Adrenal gland (tissue), 5 donors: ENCODE measurements around the gene RNMT.

ENCODE experiments used
- CTCF ChIP-seq, 6 experiments: fragments of 450-650 bp in 4 of 6; fragments of 200-600 bp in 2 of 6; sonication (generic) in 1 of 6; IDR thresholded peaks; 1 replicate in 5 of 6; 2 replicates in 1 of 6; pipeline versions ENCODE4 v1.5.1 to v1.8.0; 2016 to 2021; ENCODE audit warnings: antibody characterized with exemption in 6 of 6, mild to moderate bottlenecking in 2 of 6, moderate library complexity in 1 of 6
- POLR2A ChIP-seq, 2 donors: fragments of 450-650 bp; IDR thresholded peaks; one replicate each; pipeline ENCODE4 v1.6.1; 2017; ENCODE audit warnings: antibody characterized with exemption in 2 of 2, mild to moderate bottlenecking in 2 of 2, moderate library complexity in 1 of 2
- donor health status: DM: no; HTN: no; CAD: no.

DNA sequence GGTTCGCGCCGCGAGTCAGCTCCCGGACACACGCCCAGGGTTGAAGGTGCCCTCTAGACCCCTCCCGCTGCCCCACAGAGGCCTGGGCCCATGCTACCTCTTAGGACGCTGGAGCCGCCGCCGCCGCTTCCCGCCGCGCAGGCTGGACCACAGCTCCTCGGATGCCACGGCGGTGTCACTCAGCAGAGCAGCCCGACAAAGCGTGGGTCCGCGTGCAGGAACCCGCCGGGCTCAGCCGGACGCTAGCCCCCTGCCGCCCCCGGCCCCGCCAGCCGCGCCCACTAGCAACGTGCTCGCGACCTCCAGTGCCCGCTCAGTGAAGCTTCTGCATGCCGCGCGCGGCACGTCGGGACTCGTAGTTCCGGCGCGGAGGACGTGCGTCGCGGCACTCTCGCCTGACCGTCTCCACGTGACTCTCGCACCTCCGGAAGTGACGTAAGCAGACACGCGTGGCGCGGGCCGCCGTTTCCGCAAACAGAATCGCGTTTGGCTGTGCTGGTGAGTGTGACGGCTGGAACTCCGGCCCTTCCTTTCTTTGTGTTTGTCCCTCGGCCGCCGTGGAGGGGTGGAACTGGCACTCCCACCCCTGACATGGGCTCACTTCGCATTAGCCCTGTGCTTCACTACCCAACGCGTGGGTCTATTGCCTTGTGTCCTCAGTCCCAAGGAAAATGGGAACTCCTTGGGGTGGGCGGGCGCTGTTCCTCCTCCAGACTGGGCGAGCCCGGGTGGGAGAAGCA is at the start of gene RNMT, which contains the start of gene FAM210A:
- TF ChIP-seq CTCF (IDR thresholded peaks at IDR 0.05) (no peak), POLR2A (IDR thresholded peaks at IDR 0.05) (peak; percentile 29 to 84)
